SK-N-SH treated with all-trans-retinoic acid at 6 μM for 48 hours (cell line): Measurements from ENCODE around the gene ZNF385B.

Source experiments
- ARNTL ChIP-seq: fragments of 450-650 bp; formaldehyde crosslinking; IDR thresholded peaks from 2 replicates; pipeline ENCODE4 v1.5.0; 2020; ENCODE audit warnings: low read depth, mild to moderate bottlenecking, moderate library complexity, borderline replicate concordance
- ZFP30 ChIP-seq: fragments of 450-650 bp; formaldehyde crosslinking; IDR thresholded peaks from 2 replicates; pipeline ENCODE4 v1.5.0; 2022; ENCODE audit warnings: mild to moderate bottlenecking, moderate library complexity

GRCh38 chr2:179579800-179580199 lies 281.6 kb downstream of the ZNF385B start:
- TF ChIP-seq ARNTL (CRISPR knock-in tag) = no peak
- TF ChIP-seq ZFP30 (CRISPR knock-in tag) = no peak
